Right hindlimb (tissue), 1 donor: ENCODE measurements around the gene CCDC51.
"Not testable (repeated sequence)": the region's sequence is repeated elsewhere in the genome, so short reads cannot be mapped to it uniquely, and the experiment has no call there.

Source experiments
- DNase-seq: peaks from one replicate; pipeline ENCODE4 v3.0.0-alpha.2; 2018

Gene CCDC51, protein sequence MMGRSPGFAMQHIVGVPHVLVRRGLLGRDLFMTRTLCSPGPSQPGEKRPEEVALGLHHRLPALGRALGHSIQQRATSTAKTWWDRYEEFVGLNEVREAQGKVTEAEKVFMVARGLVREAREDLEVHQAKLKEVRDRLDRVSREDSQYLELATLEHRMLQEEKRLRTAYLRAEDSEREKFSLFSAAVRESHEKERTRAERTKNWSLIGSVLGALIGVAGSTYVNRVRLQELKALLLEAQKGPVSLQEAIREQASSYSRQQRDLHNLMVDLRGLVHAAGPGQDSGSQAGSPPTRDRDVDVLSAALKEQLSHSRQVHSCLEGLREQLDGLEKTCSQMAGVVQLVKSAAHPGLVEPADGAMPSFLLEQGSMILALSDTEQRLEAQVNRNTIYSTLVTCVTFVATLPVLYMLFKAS

DNA sequence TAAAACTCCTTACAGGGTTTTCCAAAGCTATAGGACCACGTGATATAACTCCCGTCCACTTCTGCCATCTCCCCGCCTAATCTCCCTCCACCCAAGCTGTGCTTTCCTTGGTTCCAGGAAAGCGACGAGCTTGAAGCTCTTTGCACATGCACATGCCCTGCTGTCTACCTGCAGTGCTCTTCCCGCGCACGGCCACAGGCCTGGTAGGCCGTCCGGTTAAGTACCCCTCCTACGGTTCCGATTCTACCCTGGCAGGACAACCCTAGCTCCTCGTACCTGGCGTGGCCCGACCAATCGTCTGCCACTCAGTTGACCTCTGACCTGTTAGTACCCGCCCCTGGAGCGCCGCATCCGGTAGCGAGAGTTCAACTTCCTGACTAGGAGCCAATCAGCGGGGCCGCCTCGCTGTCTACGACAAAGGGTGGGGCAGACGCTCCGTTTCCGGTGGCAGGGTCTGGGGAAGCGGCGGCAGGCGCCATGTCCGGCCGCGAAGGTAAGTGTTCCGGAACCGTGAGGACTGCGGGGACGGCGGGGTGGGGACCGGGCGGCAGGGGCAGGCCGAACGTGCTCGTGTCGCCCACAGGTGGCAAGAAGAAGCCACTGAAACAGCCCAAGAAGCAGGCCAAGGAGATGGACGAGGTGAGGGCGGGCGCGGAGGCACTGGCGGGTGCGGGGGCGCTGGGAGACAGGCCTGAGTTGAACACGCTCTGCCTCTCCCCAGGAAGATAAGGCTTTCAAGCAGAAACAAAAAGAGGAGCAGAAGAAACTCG lies at the start of gene CCDC51, which contains the start of gene TMA7:
TSS of gene CCDC51 (minus strand) at position 300 of the 770 bp plus-strand sequence. CDS start 4,991 bp downstream, outside the sequence.
TSS of gene TMA7 (plus strand) at position 438 of the 770 bp plus-strand sequence. CDS start at position 478, 40 bp downstream.
- peak; percentile 98 for DNase-seq

DNA sequence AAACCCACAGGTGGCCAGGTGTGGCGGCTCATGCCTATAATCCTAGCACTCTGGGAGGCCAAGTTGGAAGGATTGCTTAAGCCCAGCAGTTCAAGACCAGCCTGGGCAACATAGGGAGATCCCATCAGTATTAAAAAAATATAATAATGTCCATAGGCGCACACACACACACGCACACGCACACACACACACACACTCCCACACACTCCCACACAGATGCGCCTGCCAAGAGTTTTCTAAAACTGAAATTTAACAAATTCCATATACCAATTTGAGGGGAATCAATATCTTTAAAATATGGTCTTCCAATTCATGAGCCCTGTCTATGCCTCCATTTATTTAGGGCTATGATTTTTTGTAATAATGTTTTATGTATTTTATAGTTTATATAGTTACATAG lies 47.0 kb upstream of the CCDC51 start:
- DNase-seq: no peak

GRCh38 chr3:48482822-48483221 lies 42.9 kb upstream of the CCDC51 start:
- DNase-seq: not testable (repeated sequence)

DNA sequence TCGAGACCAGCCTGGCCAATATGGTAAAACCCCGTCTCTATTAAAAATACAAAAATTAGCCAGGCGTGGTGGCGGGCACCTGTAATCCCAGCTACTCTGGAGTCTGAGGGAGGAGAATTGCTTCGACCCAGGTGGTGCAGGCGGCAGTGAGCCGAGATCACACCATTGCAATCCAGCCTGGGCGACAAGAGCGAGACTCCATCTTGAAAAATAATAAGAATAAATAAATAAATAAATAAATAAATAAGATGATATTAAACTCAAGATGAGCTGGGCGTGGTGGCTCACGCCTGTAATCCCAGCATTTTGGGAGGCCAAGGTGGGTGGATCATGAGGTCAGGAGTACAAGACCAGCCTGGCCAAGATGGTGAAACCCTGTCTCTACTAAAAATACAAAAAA lies 41.0 kb upstream of the CCDC51 start:
- DNase-seq: not testable (repeated sequence)

- DNase-seq: no peak
These were observed 39.0 kb upstream of the CCDC51 start for GRCh38 chr3:48478626-48479555.

DNA sequence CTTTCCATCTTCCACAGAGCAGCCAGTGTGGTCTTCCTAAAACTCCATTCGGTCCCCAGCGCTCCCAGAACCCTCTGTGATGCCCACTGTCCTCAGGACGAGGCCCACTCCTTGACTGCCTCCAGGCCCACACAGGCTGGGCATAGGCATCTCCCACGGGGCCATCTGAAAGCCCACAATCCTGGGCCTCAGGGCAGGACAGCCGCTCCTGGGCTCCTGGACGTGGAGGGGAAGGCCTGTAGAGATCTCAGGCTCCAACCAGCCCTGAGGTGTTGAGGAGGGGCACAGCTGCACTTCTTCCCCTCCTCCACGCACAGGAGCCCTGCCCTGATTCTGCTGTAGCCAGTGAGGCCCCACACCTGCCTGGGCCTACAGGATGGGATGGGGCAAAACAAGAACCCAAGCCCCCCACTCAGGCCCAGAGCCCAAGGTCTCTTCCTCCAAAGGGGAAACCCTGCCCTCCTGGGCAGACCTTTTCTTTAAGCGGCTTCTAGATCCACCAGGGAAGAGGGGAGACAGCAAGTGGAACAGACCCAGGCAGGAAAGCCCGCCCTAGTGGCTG lies 38.1 kb upstream of the CCDC51 start:
- DNase-seq: no peak

- DNase-seq: no peak
These were observed 36.6 kb upstream of the CCDC51 start for GRCh38 chr3:48476426-48477053.

GRCh38 chr3:48475188-48475587 lies 35.3 kb upstream of the CCDC51 start:
- no peak for DNase-seq

GRCh38 chr3:48474619-48475018 lies 34.7 kb upstream of the CCDC51 start:
- no peak for DNase-seq

GRCh38 chr3:48474031-48474430 lies 34.1 kb upstream of the CCDC51 start:
- not testable (repeated sequence) for DNase-seq

- DNase-seq: no peak
These were observed 33.7 kb upstream of the CCDC51 start for GRCh38 chr3:48473617-48473952.

GRCh38 chr3:48472923-48473616 lies 33.2 kb upstream of the CCDC51 start:
- DNase-seq: peak; percentile 93

DNA sequence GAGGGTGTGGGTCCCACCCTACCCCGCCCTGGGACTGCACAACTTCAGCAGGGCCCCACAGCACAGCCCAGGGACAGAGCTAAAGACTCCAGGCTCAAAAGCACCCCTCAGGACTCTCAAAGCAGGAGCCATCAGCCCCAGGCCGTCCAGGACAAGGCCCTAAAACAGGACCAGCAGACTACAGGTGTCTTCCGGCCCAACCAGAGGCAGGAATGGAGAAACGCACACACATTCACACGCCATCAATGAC lies 32.7 kb upstream of the CCDC51 start:
- no peak for DNase-seq

DNA sequence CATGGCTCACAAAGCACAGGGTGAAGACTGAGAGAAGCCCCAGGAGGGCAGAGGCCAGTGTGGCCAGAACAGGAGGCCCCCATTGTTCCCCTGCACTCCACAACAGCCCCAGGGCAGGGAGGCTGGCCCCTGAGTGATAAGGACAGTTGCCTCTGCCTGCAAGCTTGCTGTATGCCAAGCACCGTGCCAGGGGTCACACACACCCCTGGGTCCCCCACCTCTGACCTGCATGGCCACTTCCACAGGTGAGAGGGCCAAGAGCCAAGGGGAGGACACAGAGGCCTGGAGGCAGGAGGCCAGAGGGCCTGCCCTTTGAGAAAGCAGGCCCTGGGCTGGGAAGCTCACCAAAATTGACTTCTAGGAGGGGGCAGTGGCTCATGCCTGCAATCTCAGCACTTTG lies 30.4 kb upstream of the CCDC51 start:
- DNase-seq: no peak

DNA sequence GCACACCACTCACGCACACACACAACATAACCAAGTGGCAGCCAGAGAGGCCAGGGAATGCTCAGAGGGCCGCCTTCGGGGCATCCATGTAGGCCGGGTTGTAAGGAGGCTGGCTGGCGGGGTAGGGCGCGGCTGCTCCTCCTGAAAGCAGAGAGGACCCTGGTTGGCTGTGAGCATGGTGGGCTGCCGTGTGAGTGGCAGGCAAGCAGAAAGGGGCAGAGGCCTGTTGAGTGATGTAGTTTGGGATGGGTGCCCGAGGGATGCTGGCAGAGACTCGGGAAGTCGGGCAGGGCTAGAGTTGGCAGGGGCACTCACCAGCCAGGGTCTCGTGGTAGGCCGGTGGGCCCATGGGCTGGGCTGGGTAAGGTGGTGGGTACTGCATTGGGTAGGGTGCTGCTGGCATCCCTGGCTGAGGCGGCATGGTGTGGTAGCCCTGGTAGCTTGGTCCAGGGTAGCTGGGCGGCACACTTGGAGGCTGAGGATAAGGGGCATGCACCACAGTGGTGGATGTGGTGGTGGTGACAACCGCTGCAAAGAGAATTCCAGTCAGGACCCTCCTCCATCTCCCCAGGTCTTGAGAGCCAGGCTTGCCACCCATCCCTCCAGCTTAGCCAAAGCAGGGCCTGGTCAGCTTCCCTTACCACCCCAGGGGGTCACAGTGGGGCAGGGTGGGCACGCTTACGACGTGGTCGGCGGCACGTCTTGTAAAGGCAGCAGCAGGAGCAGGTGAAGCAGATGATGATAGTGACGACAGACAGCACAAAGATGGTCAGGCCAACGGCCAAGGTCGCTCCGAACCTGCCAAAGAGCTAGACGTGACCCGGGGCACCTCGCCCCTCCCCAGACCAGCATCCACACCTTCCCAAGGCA lies 29.4 kb upstream of the CCDC51 start:
- DNase-seq: no peak

GRCh38 chr3:48468329-48468731 lies 28.4 kb upstream of the CCDC51 start:
- DNase-seq: no peak

DNA sequence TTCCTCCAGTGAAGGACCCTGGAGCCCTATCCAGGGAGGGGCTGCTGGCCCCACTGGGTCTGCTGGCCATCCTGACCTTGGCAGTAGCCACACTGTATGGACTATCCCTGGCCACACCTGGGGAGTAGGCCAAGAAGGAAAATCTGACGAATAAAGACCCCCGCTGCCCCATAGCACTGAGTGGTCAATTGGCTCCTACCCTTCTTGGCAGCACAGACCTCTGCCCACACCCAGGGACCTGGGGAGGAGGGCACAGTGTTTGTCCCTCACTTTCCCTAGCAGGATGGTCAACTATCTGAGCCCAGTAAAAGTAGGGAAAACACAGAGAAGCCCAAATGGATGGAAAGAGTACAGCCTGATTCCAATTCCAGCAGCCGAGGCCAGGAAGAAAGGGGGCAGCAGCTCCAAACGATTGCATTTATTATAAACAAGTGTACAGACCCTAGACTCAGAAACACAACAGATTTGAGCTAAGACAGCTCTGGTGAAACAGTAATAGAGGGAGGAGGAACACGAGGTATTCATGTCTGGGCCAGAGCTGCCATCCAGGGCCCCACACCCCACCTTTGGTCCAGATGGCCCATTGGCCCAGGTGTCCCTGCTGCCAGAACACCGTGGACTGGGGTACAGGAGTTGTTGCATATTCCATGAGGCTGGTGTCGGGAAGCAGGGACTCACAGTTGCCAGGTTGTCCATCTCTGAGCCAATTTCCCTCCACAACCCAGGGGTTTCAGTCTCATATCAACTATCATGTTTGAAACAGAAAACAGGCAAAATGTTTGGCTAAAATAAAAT lies 27.8 kb upstream of the CCDC51 start:
- no peak for DNase-seq

DNA sequence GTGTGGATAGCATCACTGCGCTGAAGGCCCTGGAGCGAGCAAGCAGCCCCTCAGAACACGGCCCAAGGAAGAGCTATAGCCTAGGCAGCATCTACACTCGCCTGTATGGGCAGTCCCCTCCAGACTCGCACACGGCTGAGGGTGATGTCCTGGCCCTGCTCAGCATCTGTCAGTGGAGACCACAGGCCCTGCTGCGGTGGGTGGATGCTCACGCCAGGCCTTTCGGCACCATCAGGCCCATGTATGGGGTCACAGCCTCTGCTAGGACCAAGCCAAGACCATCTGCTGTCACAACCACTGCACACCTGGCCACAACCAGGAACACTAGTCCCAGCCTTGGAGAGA lies 27.2 kb upstream of the CCDC51 start:
- DNase-seq: no peak

- no peak for DNase-seq
These were observed 26.6 kb upstream of the CCDC51 start for GRCh38 chr3:48466386-48467109.
